ENCODE results near the gene DCANP1.

The DCANP1 gene

DNA sequence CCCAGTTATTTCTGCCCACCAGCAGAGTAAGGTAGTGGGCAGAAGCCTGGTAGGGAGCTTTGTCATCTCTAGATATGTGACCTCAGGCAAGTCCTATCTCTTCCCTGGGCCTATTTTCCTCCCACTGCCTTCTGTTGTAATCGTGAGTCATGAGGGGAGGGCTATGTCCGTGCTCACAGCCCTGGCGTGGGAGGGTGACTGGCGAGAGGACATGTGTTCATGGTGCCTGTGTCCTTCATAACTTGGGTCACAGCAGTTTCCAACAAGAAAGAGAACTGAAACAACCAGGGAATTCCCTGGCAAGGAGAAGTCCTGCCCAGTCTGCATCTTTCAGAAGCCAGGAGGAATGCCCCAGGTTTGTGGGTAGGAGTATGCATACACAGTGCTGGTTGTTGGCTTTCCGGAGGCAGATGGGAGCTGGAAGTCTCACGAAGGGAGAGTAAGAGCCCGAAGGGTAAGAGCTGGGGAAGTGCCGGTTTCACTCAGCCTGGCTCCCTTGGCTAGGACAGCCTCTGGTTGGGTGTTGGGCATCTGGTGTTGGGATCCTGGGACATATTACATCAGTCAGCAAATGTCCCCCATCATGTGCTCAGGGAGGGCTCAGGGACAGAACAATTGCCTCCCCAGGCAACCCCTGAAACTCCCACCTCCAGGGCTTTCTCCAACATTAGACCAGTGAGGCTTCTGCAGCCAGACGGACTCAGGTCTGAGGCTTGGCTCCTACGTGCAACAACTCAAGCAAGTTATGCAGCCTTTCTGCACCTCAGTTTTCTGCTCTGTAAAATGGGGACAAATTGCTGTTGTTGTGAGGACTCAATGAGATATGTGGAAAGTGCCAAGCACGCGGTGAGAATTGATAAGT, 9.3 kb upstream of the DCANP1 start:
- DNase-seq, result no peak

DNA sequence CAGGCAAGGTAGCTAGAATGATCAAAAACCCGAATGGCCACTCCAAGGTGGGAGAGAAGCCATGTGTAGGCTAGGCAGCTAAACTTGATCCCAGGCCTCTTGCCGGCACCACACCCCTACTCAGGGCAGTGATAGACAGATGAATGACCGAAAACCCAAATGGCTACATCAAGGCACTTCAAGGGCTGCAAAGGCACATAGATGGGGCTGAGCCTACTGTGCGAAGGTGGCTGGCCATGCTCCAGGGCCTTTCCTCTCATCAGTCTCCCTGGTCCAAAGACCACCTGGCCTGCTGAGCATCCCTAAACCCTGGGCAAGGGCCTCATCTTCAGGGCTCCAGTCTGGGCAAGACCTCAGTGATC, 8.7 kb upstream of the DCANP1 start:
- DNase-seq, result no peak

DNA sequence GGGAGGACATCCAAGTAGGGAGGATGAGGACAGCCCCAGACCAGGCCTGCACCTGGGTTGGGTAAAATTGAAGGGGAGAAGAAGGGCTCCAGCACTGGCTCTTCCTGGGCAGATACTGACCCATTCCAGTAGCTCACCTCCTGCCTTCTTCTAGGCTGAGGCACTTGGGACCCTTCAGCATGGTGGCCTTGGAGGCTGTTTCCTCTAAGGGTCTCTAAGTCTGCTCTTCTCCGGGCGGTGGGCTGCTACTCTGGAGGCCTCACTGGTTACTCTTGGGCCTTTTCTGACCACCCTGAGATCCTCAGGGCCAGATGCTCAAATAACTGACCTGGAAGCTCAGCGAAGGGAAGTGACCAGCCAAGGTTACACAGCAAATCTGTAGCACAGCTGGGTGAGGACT, 7.8 kb upstream of the DCANP1 start:
- no peak for DNase-seq

DNA sequence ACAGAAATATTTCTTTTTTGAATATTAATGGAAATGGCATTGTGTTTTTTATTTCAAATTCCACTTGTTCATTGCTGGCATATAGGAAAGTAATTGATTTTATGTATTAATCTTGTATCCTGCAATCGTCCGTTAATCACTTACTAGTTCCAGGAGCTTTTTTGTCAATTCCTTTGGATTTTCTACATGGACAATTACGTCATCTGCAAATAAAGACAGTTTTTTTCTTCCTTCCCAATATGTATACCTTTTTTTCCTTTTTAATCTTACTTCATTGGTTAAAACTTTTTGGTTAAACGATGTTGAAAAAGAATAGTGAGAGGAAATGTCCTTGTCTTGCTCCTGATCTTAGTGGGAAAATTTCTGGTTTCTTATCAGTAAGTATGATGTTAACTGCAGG, 6.5 kb upstream of the DCANP1 start:
- no peak for DNase-seq

DNA sequence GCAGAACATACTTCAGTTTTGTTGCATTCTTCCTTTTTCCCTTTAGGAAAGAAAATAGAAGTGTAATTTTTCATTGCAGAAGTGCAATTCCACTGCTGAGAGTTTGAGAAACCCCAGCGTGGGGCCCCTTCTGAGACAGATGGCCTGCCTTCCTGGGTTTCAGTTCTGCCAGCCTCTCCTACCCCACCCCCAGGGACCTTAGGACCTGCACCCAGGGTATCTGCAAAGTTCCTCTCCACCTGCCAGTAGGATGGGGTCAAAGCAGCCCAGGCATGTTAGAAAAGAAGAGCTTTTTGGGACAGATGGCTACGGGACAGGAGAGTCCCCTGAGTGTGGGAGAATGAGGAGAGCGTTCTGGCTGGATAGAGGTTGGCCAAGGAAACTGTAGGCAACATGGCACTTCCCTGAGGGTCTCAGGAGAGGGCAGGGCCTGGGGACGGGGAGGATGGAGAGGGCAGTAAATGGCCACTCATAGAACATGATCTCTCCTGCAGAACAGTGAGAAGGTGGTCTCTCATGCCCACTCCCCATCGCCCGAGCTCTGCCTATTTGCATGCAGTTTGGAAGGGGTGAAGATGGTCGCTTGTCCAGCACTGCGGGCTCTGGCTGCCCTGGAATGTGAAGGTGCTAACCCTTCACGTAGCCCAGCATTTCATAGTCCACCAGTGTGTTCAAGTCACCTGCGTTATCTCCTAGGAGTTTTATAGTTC, 5.3 kb upstream of the DCANP1 start, which contains the start of gene TIFAB:
Gene TIFAB, minus strand, starts transcription at position 31 of the 710 bp plus-strand sequence. CDS start 2,412 bp downstream, outside the sequence.
- DNase-seq, result no peak

DNA sequence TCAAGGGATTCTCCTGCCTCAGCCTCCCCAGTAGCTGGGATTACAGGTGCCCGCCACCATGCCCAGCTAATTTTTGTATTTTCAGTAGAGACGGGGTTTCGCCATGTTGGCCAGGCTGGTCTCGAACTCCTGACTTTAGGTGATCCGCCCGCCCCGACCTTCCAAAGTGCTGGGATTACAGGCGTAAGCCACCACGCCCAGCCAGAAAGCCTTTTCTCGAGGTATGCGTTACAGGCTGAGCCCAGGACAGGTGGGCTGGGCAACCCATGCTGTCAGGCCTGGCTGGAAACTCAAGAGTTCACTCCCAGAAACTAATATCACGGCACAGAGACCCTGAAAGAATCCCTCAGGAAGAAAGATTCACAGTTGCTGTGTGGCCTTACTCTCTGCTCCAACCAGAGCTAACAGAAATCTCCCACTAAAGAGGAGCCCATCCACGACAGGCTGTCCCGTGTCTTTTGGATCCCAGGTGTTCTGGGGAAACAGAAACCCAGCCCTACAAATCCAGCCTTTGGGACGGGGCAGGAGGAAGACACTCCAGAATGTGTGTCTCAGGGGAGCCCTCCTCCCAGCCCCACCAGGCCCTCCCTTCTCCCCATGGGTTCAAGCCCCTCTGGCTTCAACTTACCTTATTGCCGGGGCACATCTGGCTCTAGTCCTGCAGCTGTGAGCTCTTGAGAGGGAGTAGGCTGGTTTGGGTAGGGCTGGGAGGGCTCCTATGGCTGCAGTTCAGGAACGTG, 4.6 kb upstream of the DCANP1 start:
- DNase-seq, result no peak

DNA sequence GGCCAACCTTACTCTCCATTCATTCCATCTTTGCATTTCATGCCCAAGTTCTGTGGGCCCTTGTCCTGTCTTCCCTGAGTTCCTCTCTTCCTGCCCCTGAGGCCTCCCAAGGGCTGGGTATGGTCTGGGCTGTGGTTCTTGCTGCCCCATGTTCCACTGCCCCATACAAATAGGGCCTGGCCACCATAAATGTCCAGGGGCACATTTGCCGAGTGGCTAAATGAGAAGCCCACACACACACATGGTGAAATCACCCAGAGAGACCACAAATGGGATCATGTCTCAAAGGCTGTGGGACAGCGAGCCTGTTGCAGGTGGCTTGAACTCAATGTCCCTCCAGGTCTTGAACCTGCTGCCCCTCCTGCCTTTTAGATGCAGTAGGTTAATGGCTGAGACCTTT, 3.8 kb upstream of the DCANP1 start:
- DNase-seq, result no peak

DNA sequence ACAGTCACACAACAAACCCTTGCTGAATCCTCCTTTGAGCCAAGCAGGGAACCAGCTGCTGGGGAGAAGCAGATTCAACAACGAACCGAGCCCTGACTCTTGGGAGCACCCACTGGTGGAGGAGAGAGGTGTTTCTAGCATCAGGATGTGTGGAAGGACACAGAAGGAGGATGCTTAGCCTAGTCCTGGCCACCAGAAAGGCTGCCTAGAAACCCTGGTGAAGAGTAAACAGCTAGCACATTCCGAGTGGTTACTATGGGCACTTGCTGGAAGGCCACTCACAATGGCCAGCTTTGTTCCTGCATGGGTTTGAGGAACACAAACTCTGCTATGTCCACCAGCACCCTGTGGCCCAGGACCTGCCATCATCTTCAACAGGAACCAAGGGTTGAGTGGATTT, 3.2 kb upstream of the DCANP1 start:
- no peak for DNase-seq

DNA sequence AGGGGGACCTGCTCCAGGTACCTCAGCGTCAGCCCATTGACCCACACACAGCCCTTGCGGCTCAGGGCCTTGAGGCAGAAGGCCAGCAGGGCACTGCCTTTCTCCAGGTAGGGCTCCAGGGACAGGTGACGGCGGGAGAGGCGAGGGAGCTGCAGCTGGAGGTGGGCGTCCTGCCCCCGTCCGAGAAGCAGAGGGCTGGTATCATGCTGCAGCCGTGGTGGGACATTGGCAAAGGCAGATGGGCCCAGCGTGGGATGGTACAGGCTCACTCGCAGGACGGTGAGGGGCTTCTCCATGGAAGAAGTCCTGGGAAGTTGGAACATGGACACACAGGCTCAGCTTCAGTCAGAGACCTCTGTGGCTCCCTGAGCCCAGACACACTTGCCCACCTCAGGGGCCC, 2.5 kb upstream of the DCANP1 start:
- DNase-seq, result no peak

DNA sequence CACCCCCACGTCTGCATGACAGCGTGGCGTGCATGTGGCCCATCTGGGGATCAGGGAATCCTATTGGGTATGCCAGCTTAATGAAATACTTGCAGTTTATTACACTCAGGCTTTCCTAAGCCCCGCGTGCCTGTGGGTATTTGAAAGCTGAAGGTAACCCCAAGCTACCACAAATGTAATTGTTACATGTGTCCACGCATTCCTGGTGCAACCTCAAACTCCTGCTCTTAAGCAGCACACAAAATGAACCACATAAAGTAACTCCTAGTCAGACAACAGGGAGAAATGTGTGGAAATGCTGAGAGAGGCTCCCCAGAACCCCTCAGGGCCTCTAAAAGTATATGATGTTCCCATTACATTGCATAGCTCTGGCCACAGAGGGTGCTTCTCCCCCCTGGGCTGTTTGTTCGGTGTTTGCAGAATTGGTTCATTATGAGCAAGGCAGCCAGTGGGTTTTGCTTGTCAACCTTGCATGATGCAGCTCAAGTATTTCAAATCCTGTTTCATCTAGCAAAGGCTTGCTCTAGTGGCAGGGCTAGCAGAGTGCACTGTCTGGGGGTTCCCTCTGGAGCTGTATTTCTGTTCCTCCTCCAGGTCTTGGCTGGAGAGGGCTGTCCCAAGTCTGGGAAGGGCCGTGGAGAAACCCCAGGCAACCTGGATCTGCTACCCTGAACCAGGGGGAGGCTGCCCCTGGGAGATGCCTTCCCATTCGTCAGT, 1.8 kb upstream of the DCANP1 start:
- no peak for DNase-seq

DNA sequence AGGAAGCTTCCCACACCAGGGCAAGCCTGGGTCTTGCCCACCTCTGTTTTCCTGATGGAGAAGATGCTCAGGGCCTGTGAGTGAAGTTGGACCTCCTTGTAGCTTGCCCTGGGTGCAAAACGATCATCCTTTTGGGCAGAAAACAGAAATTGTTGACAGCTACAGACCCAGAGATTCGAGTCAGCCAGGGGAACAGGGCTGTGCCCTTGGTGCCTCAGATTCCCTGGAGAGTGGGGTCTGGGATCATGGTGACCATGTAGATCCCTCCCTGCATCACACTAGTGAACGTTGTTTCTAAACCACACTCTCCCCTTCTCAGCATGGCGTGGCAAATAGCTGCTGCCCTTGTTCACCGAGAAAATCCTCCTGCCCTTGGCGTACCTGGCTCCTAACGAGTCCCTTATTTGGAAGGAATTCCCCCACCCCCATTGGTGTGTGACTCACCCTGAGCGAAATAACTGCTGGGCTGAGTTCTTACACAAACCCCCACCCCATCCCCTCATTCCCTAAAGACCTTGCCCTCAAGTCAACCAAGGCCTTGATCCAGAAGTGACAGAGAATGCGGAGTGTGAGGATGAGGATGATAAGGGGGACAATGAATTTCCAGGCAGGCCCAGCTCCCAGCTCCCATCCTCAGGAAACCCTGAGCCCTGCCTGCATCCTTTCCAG, 1.1 kb upstream of the DCANP1 start:
- DNase-seq, result no peak

DNA sequence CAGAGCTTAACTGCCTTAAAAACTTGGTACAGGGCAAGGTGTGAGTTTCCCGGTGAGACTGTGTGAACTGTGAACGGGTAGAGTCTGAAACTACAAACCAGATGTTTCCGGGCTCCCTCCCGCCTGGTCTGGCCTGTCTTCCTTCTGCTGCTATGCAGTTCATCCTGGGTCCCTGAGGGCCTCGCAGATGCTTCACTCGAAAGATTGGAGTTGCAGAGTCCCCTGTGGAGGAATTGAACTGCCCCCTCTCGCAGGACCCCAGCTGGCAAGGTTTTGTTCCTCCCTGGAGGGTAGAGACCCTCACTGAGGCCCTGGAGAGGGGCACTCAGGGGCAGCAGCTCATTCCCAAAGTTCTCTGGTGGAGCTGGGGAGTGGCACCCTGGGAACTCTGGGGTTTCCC, 533 bp downstream of the DCANP1 start:
- no peak for DNase-seq

DNA sequence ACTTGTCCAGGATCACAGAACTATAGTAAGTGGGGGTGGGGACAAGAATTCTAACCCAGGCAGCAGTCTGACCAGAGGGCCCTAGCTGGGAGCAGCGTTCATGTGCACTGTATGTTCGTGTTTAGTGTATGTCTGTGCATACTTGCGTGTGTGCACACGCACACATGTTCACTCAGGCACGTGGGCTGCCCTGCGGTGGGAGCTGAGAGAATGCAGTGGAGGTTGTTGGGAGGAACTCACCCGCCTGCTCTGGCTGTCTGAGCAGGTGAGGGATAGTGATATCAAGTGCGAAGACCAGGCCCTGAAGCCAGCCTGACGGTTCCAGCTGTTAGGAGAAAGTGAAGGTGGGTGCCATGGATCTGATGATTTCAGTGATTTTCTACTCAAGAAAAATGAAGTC, 942 bp downstream of the DCANP1 start:
- no peak for DNase-seq

DNA sequence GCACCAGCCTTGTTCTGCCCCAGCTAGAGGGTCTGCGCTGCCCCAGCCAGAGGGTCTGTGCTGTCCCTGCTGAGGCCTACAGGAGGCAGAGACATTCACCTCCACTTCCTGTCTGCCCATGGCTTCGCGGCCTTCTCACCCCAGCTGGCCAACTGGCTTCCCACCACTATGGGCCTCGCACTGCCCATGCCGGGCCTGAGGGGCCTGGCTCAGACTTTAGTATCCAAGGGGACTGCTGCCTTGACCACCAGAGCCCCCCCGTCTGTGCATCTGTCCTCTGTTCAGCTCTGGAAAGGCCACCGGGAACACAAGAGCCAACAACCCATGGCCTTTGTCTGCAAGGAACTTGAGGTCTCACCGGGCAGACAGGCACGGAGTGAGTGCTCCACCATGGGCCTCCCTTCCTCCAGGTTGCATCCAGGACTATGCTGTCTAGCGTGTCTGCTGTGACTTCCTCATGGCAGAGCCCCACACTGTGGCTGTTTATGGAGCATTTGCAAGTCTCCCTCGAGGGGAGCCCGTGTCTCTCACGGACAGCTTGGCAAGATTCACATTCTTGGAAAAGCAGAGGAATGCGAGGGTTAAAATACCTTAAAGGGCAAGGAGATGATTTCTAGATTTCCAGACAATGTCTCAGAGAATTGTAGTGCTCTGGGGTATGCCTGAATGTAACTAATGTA, 1.7 kb downstream of the DCANP1 start:
- no peak for DNase-seq

DNA sequence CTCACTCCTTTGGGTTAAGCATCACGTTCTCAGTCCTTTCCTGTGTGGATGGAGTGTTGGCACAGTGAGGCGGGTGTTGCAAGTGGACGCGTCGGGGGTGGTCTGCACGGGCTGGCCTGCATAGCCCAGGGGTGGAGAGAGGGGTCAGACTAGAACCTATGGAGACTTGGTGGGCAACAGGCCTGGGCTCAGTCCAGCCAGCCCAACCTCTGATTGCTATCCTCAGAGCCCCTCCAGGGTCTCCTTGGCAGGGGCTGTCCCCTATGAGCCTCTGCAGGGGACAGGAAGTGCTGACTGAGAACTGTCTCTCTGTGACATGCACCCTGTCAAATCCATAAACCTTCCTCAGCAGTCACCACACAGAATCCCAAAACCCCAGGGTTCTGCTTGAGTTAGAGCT, 2.3 kb downstream of the DCANP1 start:
- no peak for DNase-seq

DNA sequence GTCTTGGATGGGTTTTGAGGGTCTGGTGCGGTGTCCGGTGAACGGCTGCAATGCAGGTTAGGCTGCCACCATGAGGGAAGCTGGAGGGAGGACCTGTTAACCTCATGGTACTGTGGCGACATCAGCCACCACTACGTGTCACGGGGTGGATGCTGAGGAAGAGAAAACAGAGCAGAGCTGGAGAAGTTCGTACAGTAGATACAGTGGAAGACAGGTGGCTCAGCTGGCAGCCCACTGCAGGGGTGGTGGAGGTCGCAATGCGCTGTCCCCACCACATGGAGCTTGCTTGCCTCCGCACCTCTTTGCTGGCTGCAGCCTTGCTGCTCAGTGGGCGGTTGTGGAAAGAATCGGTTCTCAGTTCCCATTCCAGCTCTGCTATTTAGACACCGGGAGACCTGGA, 2.8 kb downstream of the DCANP1 start:
- DNase-seq, result no peak

DNA sequence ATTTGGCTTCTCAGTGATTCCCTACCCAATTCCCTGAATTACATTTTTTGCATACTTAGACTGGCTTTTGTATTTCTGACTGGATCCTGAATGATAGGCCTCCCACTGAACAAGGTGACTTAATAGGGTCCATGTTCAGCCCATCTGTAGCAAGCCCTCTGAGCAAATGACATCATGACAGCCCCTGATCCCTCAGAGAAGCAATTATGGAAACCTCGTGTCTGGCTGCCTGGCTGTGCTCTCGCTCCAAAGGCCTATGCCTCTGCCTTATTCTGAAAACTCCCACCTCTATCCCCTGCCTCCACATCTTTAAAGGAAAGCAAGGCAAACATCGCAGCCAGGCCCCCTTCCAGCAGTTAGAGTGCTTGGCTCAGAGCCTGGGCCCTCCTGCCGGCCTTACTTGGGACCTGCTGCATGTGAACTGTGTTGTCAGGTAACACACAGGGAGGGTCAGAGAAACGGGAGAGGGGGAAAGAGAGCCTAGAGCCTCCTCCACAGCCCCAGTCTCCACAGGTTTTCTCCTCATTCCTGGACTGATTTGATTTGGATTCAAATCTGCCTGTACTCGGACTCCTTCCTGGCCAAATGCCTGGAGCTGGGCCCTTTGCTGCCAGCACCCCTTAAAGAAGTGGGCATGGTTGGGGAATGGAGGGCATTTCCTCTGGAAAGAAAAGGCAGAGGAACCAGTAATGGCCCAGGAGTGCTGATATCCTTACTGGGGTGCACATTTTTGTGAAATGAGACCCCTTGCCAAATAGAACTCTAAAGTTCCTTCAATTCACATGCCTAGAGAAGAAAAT, 3.8 kb downstream of the DCANP1 start:
- no peak for DNase-seq

DNA sequence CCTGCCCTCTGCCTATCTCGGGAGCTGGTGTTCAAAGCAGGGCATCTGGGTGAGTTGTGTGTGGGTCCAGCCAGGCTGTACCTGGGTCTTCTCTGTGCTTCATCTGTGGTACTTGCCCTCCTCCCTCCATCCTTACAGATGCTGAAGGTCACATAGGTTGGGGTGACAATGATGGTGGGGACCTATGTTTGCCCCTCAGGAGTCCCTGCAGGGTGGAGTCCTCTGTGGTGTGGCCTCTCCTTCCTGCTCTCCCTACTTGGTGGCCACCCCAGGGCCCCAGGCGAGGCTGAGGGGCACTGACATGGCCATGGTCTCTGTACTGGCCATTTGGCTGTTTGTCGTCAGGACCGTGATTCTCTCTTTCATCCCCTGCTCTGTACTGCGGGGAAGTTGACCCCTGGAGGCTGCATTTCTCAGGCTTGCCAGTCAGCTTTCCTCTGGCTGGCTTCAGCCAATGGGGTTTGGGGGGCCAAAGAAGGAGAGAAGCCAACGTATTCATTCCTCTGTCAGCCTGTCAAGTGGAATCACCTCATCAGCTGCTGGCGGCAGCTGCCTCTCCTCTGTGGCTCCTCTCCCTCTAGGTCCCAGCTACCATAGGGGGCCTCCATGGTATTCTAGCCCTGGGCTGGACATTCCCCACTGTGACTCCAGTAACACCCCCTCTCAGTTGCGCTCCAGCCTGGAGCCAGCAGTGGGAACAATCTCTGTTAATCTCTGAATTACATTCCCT, 4.6 kb downstream of the DCANP1 start:
- DNase-seq, result no peak

DNA sequence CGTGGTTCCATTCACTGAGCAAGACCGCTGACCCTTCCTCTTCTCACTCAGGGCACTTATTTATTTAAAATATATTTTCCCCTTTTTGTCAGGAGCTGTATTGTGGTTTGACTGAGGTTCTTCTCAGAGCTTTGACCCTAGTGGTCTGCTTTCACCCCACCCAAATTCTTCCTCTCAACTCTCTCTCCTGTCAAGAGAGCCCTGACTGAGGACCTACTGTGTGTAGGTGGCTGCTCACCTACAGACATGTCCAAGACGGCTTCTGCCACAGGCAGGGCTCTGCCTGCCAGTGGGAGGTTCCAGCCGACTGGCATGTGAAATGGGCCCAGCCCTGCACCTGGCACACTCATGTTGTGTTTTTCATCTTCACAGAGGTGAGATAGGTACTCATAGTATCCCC, 5.2 kb downstream of the DCANP1 start:
- no peak for DNase-seq

DNA sequence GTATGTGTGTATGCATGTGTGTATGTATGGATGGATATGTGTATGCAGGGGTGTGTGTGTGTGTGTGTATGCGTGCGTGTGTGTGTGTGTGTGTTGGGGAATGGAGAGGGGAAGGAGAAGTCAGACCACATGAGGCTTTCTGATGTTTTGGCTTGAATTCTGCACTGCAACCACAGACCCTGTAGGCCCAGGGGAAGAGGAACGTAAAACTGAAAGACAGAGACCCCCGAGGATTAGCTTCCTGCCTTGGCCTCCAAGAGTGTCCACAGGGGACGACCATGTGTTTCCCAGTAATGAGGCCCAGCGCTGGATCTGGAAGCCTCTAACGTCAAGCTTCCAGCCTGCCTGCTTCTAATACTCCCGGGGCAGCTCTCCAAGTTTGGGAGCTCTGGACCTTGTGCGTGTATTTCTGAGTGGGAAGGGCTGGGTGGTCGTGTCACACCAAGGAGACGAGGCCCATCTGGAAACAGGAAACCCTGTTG, 5.8 kb downstream of the DCANP1 start:
- DNase-seq, result no peak

Measured in activated gamma-delta T cell treated with Interleukin-2 at 50 U/mL for 16 hours (primary cell).